ENCODE results near the gene PDGFA.

PDGFA gene

DNA sequence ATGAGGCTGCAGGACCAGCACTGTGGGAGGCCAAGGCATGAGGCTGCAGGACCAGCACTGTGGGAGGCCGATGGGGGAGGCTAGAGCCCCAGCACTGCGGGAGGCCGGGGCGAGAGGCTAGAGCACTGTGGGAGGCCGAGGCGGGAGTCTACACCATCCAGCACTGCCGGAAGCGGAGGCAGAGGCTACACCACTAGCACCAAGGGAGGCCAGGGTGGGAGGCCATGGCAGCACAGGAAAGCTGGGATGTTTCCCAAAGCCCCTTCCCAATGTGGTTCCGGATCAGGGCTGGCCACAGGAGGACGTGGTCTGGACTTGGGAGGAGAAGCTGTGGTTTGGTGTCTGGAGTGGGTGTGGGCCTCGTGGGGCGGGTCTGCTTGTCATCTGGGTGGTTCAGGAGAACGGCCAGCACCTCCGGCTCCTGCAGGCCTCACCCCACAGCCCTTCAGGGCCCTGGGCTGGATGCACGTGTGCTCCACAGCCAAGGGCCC is 43.6 kb downstream of the PDGFA start:
- DNase-seq (ENCODE audit: extremely low read depth in 1 of 2, low read depth in 1 of 2) = no peak

DNA sequence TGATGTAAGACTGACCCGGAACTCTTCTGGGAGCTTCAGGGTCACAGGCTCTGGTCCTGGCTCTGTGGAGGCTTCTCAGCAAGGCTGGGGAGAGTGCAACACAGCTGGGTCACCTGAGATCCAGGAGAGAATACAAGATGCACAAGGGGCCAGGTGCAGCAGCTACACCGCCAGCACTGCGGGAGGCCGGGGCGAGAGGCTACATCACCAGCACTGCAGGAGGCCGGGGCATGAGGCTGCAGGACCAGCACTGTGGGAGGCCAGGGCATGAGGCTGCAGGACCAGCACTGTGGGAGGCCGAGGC is 44.3 kb downstream of the PDGFA start:
- no peak for DNase-seq (ENCODE audit: extremely low read depth in 1 of 2, low read depth in 1 of 2)

DNA sequence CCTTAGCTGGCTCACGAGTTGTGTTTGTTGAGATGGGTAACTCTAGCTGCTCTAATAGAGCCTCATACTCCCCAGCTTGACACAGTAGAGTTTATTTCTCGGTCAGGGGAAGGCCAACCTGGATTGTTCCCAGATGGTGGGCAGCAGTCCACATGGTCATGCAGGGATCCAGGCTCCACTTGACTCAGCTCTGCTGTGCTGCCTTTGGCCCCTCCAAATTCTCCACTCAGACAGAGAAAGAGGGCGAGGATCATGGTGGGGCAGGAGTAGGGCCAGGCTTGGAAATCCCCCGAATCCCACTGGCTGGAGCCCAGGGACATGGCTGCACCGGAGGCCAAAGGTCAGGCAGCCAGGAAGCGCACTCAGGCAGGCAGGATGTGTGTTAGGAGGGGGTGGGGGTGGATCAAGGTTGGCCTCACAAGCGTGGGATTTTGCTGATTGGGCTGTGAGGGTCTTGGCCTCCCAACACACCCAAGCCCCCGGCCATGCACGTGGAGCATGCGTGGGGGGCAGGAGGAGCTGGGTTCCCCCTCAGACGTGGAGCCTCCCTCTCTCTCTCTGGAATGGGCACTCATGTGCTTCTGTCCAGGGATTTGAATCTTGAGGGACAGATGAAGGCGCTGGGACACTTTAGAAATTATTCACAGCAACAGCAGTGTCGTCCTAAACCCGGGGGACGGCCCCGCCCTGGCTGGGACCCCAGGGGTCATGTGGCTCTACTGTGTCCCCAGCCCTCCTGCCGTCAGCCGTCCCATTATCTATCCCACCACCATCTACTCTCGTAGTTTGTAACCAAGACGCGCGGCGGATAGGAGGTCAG is 44.8 kb downstream of the PDGFA start:
- no peak for DNase-seq (ENCODE audit: extremely low read depth in 1 of 2, low read depth in 1 of 2)

DNA sequence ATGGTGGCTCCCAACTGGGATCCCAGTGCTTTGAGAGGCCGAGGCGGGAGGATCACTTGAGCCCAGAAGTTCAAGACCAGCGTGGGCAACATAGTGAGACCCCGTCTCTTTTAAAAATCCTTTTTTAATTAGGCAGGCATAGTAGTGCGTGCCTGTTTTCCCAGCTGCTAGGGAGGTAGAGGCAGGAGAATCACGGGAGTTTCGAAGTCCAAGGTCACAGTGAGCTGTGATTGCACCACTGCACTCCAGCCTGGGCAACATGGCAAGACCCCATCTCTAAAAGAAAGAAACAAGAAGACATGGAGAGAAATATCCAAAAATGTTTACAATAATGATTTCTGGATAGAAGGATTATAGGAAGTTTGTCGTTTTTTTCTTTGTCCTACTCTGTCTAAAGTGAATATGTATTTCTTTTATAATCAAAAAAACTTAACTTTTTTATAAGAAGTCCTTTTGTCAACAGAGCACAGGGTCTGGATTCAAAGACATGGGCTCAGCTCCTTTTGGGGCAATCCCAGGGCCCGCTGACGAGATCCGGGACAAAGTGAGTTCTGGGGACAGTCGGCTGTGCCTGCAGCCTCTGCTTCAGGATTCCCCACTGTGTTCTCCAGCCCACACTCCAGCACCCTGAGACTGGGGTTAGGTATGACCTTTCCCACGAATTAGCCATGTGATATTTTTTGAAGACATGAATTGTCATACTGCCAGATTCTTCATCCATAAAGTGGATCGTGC is 45.6 kb downstream of the PDGFA start:
- DNase-seq (ENCODE audit: extremely low read depth in 1 of 2, low read depth in 1 of 2) = no peak

DNA sequence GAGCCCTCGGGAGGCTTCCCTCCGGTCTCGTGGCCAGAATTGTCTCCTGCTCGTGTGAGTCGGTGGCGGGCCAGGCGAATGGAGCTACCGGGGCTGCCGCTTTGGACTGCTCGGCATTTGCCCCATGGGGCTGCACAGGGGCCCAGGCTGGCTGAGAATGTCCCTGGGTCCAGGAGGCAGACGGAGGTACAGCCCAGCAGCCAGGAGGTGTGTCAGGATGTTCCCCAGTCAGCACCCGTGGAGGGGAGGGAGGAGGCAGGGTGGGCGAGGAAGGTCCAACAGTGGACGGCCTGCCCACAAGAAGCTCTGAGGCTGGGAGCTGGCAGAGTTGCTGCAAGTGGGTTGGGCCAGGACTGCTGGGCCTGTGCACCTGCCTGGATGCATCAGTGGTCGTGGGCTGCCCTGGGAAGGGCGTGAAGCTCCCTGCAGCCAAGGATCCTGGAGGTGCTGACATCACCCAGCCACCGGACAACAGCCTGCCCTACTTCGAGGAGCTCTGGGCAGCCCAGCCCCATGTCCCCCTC is 46.4 kb downstream of the PDGFA start:
- no peak for DNase-seq (ENCODE audit: extremely low read depth in 1 of 2, low read depth in 1 of 2)

DNA sequence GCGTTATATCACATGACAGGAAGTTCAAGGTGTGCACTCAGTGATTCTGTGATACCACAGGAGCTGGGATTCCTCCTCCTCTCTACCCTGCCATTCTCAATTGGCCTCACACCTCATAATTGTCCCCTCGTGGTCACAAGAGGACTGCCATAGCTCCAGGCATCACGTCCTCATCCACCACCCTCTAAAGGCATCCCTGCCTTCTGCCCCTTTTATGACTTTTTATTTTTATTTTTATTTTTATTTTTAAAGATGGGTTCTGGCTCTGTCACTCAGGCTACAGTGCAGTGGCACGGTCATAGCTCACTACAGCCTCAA is 47.0 kb downstream of the PDGFA start:
- DNase-seq (ENCODE audit: extremely low read depth in 1 of 2, low read depth in 1 of 2) = no peak

DNA sequence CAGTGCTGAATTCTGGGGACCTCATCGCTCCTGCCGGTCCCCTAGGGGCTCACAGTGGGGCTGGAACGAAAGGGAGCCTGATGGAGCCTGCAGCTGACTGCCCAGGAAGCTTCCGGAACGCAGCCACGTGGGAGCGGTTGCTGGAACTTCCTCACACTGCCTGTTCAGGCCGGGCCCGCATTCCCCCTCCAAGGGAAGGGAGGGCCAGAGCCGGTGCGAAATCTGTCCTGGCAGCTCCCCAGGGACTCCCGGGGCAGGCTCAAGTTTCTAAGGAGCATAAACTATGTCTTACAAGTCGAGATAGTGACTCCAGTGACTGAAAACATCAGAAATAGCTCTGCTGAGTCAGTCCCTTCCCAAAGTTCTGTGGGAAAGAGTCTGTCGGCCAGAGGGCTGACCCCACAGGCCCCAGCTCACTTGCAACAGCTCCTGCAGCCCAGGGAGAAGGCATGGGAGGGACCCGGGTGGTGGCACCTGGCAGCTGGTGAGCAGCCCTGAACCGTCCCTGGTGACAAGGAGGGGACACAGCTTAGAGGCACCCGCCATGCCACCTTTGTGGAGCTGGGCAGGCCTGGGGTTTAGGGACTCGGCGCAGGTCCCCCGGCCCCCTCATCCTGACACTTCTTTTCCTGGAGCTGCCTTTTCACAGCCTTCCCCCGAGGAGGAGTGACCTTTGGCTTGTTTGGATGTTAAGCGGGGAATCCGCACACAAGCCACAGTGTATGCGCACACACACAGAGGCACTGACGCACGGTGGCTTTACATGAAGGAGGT is 47.6 kb downstream of the PDGFA start:
- no peak for DNase-seq (ENCODE audit: extremely low read depth in 1 of 2, low read depth in 1 of 2)

DNA sequence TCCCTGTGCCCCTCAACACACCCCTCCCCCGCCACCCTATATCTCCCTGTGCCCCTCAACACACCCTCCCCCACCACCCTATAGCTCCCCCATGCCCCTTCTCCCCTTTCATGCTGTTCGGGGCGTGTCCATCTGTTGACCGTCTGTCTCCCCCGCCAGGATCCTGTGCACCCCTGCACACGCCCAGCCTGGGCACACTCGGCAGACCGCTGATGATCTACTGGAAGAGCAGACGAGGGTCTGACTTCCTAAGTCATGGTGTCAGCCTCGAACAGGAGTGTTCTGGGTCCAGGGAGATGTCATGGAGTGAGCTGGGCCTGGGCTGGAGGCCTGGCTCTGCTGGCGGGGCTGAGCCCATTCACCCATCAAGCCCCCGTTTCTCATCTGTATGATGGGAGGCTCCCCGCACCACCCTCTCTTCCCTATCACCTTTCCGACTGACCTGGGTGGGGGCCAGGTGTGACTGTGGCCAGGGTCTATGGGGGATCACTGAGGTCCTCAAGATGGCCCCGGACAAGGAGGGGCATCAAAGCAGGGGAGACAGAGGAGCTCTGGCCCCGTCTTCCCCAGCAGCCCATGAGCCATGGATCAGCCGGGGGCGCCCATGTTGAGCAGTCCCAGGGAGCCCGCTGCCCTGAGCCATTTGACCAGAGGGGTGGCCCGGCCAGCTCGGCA is 48.3 kb downstream of the PDGFA start:
- no peak for DNase-seq (ENCODE audit: extremely low read depth in 1 of 2, low read depth in 1 of 2)

DNA sequence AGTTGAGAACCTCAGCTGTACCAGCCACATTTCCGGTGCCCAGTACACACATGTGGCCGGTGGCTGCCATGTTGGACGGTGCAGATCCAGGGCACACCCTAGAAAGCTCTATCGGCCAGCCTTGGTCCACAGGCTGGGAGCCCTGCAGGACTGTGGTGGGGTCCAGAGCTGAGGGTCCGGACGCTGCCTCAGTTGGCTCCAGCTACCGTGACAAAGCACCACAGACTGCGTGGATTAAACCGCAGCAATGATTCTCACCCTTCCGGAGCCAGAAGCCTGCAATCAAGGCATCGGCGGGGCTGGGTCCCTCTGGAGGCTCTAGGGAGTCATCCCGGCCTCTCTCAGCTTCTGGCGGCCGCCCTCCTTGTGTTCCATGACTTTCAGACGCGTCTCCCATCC is 50.1 kb downstream of the PDGFA start:
- DNase-seq (ENCODE audit: extremely low read depth in 1 of 2, low read depth in 1 of 2) = no peak

DNA sequence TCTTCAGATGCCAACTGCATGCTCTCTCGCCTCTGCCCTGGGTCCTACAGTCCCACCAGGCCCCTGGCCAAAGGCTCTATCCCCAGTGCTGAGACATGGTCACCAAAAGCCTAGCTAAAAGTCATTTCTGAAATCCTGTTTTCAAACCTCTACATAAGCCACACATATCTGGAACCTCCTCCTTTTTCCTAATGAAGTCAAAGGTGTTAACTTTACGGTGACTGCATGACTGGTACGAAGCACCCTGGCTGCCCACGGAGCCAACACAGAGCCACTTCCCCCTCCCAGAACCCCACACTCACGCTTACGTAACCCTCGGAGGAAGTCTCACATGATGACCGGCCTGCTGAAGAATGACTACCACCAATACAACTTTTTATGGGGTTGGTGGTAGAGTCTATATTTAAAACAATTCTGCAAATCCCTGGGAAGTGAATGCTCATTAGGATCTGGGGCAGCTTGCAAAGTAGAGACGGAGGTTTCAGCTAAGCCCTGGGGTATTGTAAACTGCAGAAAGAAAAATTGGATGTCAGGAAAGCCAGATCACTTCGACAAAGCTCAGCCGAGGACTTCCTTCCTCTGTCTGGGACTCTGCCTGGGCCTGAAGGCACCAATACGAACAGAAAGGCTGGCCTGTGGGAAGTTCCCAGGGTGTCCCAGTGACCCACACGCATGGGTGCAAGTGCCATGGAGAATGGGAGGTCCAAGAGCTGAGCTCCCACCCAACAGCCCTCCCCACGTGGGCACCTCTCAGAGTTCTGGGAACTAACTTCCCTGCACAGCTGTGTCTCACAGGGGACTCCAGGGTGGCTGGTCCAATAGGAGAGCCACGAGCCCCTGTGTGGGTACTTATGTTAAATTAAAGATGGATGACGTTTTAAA is 50.7 kb downstream of the PDGFA start:
- no peak for DNase-seq (ENCODE audit: extremely low read depth in 1 of 2, low read depth in 1 of 2)

DNA sequence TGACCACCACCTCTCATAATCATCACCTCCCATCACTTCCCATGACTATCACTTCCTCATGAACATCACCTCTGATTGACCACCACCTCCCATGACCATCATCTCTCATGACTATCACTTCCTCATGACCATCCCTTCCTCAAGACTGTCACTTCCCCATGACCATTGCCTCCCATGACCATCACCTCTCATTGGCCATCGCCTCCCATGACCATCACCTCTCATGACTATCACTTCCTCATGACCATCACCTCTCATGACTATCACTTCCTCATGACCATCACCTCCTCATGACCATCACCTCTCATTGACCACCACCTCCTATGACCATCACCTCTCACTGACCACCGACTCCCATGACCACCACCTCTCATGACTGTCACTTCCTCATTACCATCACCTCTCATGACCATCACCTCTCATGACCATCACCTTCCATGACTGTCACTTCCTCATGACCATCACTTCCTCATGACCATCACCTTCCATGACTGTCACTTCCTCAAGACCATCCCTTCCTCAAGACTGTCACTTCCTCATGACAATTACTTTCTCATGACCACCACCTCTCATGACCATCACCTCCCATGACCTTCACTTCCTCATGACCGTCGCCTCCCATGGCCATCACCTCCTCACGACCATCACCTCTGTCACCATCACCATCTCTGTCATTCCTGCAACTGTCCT is 51.6 kb downstream of the PDGFA start:
- DNase-seq (ENCODE audit: extremely low read depth in 1 of 2, low read depth in 1 of 2) = no peak

DNA sequence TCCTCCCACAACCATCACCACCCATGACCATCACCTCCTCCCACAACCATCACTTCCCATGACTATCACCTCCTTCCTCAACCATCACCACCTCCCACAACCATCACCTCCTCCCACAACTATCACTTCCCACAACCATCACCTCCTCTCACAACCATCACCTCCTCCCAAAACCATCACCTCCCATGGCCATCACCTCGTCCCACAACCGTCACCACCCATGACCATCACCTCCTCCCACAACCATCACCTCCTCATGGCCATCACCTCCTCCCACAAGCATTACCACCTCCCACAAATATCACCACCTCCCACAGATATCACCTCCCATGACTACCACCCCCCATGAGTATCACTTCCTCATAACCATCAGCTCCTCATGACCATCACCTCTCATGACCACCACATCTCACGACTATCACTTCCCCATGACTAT is 52.2 kb downstream of the PDGFA start:
- no peak for DNase-seq (ENCODE audit: extremely low read depth in 1 of 2, low read depth in 1 of 2)

DNA sequence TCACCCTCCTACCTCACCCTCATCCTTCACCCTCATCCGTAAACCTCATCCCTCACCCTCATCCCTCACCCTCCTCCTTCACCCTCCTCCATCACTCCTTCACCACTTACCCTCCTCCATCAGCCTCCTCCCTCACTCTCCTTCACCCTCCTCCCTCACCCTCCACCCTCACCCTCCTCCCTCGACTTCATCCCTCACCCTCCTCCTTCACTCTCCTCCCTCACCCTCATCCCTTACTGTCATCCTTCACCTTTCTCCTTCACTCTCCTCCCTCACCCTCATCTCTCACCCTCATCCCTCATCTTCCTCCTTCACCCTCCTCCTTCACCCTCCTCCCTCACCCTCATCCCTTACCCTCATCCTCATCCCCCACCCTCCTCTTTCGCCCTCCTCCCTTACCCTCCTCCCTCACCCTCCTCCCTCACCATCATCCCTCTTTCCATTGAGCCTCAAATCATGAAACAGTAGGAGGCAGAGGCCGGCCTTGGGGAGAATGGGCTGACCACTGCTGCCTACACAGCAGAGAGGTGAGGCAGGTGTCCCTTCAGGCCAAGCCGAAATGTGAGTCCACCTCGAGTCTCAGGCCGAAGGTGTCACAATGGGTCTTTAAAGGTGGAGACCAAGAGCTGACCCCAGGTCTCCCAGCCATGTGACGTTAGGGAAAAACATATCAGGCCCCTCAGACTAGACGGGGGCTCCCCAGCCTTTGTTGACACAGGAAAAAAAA is 53.0 kb downstream of the PDGFA start:
- DNase-seq (ENCODE audit: extremely low read depth in 1 of 2, low read depth in 1 of 2) = no peak

DNA sequence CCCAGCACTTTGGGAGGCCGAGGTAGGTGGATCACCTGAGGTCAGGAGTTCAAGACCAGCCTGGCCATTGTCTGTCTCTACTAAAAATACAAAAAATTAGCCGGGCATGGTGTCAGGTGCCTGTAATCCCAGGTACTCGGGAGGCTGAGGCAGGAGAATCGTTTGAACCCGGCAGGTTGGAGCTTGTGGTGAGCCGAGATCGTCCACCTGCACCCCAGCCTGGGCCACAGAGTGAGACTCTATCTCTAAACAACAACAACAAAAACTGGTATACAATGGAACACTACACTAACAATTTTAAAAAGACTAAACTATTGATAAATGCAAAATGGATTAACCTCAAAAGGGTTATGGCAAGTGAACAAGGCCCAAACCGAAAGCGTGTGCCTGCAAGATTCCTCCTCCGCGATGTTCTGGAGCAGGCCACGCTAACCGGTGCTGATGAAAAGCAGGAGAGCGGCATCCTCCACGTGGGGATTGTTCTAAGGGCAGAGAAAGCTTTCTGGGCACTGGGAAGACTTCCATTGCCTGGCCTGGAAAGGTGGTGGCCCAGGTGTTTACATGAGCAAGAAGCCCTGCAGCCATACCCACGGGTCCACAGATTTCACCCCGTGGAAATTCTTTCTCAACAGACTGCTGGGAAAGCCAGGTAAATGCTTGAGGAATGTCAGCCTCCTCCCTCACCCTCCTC is 53.8 kb downstream of the PDGFA start:
- DNase-seq (ENCODE audit: extremely low read depth in 1 of 2, low read depth in 1 of 2) = no peak

DNA sequence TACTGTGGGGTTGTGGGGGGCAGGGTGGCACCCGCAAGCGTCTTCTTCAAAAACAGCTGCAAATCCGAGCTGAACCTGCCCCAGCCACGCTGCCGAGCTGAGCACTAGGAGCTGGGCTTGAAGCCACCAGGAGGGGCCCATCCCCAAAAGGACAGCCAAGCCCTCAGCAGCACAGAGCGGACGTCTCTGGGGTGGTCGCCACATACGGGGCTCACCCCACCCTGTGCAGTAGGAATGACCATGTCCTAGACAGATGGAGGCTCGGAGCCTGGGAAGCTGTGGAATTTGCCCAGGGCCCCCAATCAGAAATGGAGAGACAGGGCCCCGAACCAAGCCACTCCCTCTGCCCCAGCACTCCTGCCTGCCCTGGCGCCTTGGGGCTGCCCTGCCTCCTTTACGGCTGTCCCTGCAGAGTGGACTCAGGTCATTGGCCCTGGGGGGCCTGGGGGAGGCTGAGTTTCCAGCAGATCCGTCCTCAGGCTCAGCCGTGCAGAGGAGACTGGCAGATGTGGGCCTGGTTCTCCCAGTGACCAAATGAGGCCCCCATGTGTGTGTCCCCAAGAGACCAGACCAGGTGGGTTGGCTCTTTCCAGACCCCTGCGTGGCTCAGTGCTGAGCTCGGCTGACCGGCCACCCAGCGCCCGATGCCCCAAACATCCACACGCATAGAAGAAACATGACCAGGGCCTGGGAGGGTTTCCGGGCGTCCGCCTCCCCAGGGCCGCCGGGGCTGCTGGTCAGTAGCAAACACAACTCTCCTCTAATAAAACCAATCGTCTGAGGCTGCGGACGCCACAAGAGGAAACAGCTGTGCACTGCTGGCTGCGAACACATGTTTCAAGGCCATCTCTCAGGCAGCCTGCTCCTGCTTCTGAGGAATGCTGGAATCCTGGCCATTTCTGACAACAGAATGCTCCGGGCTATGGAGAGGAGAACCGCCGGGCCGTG is 54.9 kb downstream of the PDGFA start:
- no peak for DNase-seq (ENCODE audit: extremely low read depth in 1 of 2, low read depth in 1 of 2)

DNA sequence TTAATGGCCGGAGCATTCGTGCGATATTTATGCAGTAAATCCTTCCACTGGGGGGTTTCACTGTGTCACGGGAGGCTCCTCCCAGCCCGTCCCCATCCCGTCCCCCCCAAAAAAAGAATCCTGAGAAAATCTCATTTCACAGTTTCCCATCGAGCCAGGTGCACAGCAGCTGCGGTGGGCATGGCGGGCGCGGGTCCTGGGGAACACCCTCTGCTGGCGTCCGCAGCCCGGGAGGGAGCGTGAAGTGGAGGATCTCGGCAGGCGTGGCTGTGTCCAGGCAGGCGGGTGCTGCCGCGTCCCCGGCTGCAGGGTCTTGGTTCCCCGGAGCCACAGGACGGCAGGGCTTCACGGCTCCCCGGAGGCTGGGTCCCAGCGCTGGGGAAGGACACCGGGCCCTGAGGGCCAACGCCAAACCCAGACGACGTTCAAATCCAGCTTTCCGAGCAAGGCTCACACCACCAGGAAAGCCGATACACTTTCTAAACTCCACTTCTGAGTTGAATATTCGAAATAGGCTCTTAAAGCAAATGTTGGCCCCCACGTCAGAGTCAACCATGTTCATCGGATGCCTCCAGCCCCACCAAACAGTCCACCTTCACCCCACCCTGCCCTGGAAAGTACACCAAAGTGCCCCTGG is 55.7 kb downstream of the PDGFA start:
- DNase-seq (ENCODE audit: extremely low read depth in 1 of 2, low read depth in 1 of 2) = no peak

DNA sequence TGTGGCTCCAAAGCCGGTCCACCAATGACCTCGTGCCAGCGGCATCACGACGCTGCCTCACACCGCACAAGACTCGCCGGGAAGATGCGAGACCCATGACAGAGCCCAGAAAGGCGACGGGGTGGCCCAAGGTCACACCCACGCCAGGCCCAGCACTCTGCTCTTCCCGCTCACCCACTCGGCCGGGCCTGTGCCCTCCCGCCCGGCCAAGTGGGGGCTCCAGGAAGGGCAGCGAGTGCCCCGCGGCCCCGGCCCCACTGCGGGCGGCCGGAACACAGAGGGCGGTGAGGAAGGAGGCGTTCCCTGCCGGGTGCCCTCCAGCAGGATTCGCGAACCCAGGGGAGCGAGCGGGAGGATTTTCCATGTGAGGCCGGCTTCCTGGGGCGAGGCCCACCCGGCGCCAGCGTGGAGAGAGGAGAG is 56.3 kb downstream of the PDGFA start:
- DNase-seq (ENCODE audit: extremely low read depth in 1 of 2, low read depth in 1 of 2) = no peak

All from activated CD8-positive, alpha-beta memory T cell treated with anti-CD3 and anti-CD28 coated beads for 1 hour (primary cell).